Dedifferentiated amniotic fluid mesenchymal stem cell (primary cell): ENCODE measurements around the gene PTPRM.

ENCODE experiments used
- DNase-seq: peaks from one replicate; pipeline ENCODE4 v3.0.0-alpha.2; 2016; ENCODE audit errors: extremely low spot score

PTPRM gene

GRCh38 chr18:7567474-7568425 lies 634 bp downstream of the PTPRM start:
- DNase-seq: peak; percentile 26

GRCh38 chr18:7568426-7568825 lies 1.3 kb downstream of the PTPRM start:
- no peak for DNase-seq

- no peak for DNase-seq
Measured at GRCh38 chr18:7571626-7572025, 4.5 kb downstream of the PTPRM start.

- no peak for DNase-seq
Measured at GRCh38 chr18:7572822-7573221, 5.7 kb downstream of the PTPRM start.

- DNase-seq: peak; percentile 31
Measured at GRCh38 chr18:7575465-7576028, 8.4 kb downstream of the PTPRM start.

- no peak for DNase-seq
Measured at GRCh38 chr18:7576077-7576476, 9.0 kb downstream of the PTPRM start.

GRCh38 chr18:7576685-7577084 lies 9.6 kb downstream of the PTPRM start:
- DNase-seq: no peak

- DNase-seq: peak; percentile 43
Measured at GRCh38 chr18:7577706-7578105, 10.6 kb downstream of the PTPRM start.

GRCh38 chr18:7579176-7579917 lies 12.2 kb downstream of the PTPRM start:
- DNase-seq: no peak

- DNase-seq: no peak
Measured at GRCh38 chr18:7579918-7580542, 12.9 kb downstream of the PTPRM start.

GRCh38 chr18:7584646-7585275 lies 17.6 kb downstream of the PTPRM start:
- no peak for DNase-seq

- DNase-seq: no peak
Measured at GRCh38 chr18:7585276-7585670, 18.2 kb downstream of the PTPRM start.

GRCh38 chr18:7586379-7586778 lies 19.3 kb downstream of the PTPRM start:
- DNase-seq: no peak

- no peak for DNase-seq
Measured at GRCh38 chr18:7590826-7591560, 23.9 kb downstream of the PTPRM start.

GRCh38 chr18:7592305-7593071 lies 25.4 kb downstream of the PTPRM start:
- no peak for DNase-seq

- DNase-seq: no peak
Measured at GRCh38 chr18:7593218-7593819, 26.2 kb downstream of the PTPRM start.

- no peak for DNase-seq
Measured at GRCh38 chr18:7596147-7596546, 29.0 kb downstream of the PTPRM start.

GRCh38 chr18:7597500-7597899 lies 30.4 kb downstream of the PTPRM start:
- no peak for DNase-seq

- no peak for DNase-seq
Measured at GRCh38 chr18:7598167-7599047, 31.3 kb downstream of the PTPRM start.
